Sigmoid colon (tissue), 3 donors: ENCODE data around the gene LIN7B.
A peak's percentile ranks its signal among the peaks of the same experiment; 100 is the strongest.

Experiments used
- CTCF ChIP-seq, 4 experiments: fragments of 450-650 bp in 3 of 4; fragments of 200-600 bp in 1 of 4; IDR thresholded peaks; one replicate each; pipeline ENCODE4 v1.5.1; 2016 to 2019; ENCODE audit warnings: antibody characterized with exemption in 4 of 4, mild to moderate bottlenecking in 3 of 4, moderate library complexity in 2 of 4
- POLR2A ChIP-seq, 2 donors: fragments of 450-650 bp; IDR thresholded peaks; one replicate each; pipeline ENCODE4 v1.6.1; 2016; ENCODE audit warnings: antibody characterized with exemption in 2 of 2, mild to moderate bottlenecking in 2 of 2, moderate library complexity in 2 of 2

DNA sequence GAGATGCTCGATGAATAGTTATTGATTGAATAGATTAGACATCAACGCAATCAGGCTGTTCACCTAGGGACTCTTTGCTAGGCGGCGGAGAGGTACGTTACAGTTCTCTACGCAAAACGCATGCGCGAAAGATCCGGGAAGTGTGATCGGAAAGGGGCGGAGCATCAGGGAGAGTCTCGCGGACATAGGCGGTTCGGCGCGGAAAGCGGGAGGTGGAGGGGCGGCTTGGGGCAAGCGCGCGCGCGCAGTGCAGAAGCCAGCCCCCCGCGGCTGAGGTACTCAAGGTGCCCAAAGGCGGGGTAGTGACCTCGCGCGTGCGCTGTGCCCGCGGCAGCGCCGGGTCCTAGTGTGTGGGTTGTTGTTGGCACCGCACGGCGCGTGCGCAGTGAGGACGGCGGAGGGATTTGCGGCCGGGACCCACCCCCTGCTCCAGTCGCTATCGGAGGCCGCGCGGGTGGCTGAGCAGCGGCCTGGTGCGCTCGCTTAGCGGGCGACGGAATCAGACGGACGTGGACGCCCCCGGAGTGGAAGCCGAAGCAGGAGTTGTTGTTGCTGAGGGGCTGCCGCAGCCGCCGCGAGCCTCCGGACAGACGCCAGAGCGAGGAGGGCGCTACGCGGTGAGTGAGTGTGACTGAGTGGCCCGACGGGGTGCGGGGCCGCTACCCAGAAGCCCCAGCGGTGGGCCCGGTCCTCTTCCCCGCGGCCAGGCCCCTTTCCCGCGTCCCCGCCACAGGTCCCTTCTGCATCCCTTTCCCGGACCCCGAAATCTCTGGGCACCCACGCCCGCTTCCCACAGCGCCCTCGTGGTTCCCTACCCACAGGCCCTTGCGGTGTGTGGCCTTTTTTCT lies 28.9 kb upstream of the LIN7B start, which contains the start of gene SNRNP70:
- TF ChIP-seq POLR2A (IDR thresholded peaks at IDR 0.05) (peak; percentile 72 to 79), CTCF (IDR thresholded peaks at IDR 0.05) (no peak)
